GM12872 (cell line): ENCODE measurements around the gene EBF3.

Experiments used
- CTCF ChIP-seq: IDR thresholded peaks from 3 replicates; pipeline ENCODE4 v1.5.1; 2011; ENCODE audit warnings: low read depth, mild to moderate bottlenecking, low read length, moderate library complexity; ENCODE audit not compliant: insufficient read depth

The EBF3 gene

GRCh38 chr10:129940617-129941198 lies 23.4 kb downstream of the EBF3 start:
- TF ChIP-seq CTCF: no peak

GRCh38 chr10:129939416-129940275 lies 24.4 kb downstream of the EBF3 start:
- no peak for TF ChIP-seq CTCF

- TF ChIP-seq CTCF: no peak
Observed at GRCh38 chr10:129938460-129938859, 25.6 kb downstream of the EBF3 start.

GRCh38 chr10:129937351-129937751 lies 26.7 kb downstream of the EBF3 start:
- no peak for TF ChIP-seq CTCF

GRCh38 chr10:129936923-129937300 lies 27.2 kb downstream of the EBF3 start:
- no peak for TF ChIP-seq CTCF

- TF ChIP-seq CTCF: no peak
Observed at GRCh38 chr10:129936266-129936922, 27.7 kb downstream of the EBF3 start.

GRCh38 chr10:129935867-129936152 lies 28.3 kb downstream of the EBF3 start:
- TF ChIP-seq CTCF: no peak
